PFSK-1 (cell line): ENCODE results near the gene DYNC1LI1.

Source experiments
- POLR2AphosphoS5 ChIP-seq: IDR thresholded peaks from 2 replicates; pipeline ENCODE4 v1.6.1; 2012; ENCODE audit warnings: low read depth, mild to moderate bottlenecking, control low read depth, low read length, moderate library complexity
- REST ChIP-seq, 2 experiments: IDR thresholded peaks; 2 replicates each; pipeline versions ENCODE4 v1.6.1 to v1.8.0; 2011 to 2012; ENCODE audit warnings: low read depth in 2 of 2, low read length in 2 of 2, control low read depth in 1 of 2, inconsistent platforms in 1 of 2, mild to moderate bottlenecking in 1 of 2, moderate library complexity in 1 of 2; ENCODE audit not compliant: insufficient read depth in 1 of 2
- TAF1 ChIP-seq: IDR thresholded peaks from 2 replicates; pipeline ENCODE4 v1.6.1; 2012; ENCODE audit warnings: low read length, control low read depth, borderline replicate concordance; ENCODE audit not compliant: insufficient read depth

GRCh38 chr3:32586356-32586755 is 15.7 kb upstream of the DYNC1LI1 start:
- TF ChIP-seq REST (IDR thresholded peaks at IDR 0.05; ENCODE audit: insufficient read depth in 1 of 2, low read depth in 2 of 2, low read length in 2 of 2) (no peak), POLR2AphosphoS5 (no peak), TAF1 (no peak)
